ENCODE measurements around the gene HMCN2.

DNA sequence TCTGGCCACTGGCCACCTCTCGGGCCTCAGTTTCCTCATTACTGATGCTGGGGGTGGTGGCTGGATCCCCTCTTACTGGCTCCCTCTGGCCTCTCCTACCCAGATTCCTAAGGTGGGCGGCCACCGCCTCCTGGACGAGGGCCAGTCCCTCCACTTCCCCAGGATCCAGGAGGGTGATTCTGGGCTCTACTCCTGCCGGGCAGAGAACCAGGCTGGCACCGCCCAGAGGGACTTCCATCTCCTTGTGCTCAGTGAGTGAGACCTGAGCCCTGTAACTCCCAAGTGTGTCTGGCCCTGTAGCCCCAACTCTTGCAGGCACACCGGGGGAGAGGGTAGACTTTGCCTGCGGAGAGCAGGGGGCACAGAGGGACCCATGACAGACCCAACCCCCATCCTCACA is 83.3 kb downstream of the HMCN2 start:
- TF ChIP-seq, protein P1, sequence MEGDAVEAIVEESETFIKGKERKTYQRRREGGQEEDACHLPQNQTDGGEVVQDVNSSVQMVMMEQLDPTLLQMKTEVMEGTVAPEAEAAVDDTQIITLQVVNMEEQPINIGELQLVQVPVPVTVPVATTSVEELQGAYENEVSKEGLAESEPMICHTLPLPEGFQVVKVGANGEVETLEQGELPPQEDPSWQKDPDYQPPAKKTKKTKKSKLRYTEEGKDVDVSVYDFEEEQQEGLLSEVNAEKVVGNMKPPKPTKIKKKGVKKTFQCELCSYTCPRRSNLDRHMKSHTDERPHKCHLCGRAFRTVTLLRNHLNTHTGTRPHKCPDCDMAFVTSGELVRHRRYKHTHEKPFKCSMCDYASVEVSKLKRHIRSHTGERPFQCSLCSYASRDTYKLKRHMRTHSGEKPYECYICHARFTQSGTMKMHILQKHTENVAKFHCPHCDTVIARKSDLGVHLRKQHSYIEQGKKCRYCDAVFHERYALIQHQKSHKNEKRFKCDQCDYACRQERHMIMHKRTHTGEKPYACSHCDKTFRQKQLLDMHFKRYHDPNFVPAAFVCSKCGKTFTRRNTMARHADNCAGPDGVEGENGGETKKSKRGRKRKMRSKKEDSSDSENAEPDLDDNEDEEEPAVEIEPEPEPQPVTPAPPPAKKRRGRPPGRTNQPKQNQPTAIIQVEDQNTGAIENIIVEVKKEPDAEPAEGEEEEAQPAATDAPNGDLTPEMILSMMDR (IDR thresholded peaks at IDR 0.05; ENCODE audit: low read depth, low read length): no peak
- no peak for TF ChIP-seq EZH2phosphoT487 (IDR thresholded peaks at IDR 0.05; ENCODE audit: low read depth)

Measured in OCI-LY3 (cell line).